ENCODE results near the gene ALG9.

- no peak for TF ChIP-seq CTCF (IDR thresholded peaks at IDR 0.05)
- TF ChIP-seq POLR2A (IDR thresholded peaks at IDR 0.05), result peak in 1 of 2 donors; percentile 92
Measured at GRCh38 chr11:111765984-111766833, 105.2 kb downstream of the ALG9 start, which contains the start of gene PPP2R1B.

Measured in thyroid gland (tissue), 4 donors.